ENCODE results near the gene CEND1. TPM values are rescaled to one million over a fixed set of nuclear protein-coding genes. Genes with fewer than 3 reads are reported as not detected.

Gene CEND1
- total RNA-seq, 1 experiment from 2014 or later: 2.7 TPM

DNA sequence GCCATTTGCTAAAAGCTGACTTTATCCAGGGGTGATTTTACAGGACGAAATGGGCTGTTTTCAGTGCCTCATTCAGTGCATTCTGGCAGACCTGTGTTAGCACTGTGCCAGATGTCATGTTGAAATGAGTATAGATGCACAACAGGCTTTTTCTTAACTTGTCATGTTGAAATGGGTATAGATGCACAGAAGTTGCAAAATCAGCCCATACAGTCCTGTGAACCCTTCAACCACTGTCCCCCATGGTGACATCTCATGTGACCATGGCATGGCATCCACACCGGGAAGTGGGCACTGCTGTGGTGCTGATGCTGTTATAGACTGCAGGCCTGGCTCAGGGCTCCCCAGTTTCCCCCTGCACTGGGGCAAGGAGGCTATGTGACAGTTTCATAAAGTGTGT lies 40.2 kb downstream of the CEND1 start (continued):
- TF ChIP-seq, protein P1, sequence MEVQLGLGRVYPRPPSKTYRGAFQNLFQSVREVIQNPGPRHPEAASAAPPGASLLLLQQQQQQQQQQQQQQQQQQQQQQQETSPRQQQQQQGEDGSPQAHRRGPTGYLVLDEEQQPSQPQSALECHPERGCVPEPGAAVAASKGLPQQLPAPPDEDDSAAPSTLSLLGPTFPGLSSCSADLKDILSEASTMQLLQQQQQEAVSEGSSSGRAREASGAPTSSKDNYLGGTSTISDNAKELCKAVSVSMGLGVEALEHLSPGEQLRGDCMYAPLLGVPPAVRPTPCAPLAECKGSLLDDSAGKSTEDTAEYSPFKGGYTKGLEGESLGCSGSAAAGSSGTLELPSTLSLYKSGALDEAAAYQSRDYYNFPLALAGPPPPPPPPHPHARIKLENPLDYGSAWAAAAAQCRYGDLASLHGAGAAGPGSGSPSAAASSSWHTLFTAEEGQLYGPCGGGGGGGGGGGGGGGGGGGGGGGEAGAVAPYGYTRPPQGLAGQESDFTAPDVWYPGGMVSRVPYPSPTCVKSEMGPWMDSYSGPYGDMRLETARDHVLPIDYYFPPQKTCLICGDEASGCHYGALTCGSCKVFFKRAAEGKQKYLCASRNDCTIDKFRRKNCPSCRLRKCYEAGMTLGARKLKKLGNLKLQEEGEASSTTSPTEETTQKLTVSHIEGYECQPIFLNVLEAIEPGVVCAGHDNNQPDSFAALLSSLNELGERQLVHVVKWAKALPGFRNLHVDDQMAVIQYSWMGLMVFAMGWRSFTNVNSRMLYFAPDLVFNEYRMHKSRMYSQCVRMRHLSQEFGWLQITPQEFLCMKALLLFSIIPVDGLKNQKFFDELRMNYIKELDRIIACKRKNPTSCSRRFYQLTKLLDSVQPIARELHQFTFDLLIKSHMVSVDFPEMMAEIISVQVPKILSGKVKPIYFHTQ (CRISPR knock-in tag; IDR thresholded peaks at IDR 0.05): no peak
- TF ChIP-seq ZNF423 (CRISPR knock-in tag; IDR thresholded peaks at IDR 0.05): no peak
- no peak for TF ChIP-seq KAT7 (CRISPR knock-in tag; IDR thresholded peaks at IDR 0.05; ENCODE audit: borderline replicate concordance)
- no peak for TF ChIP-seq EMX1 (CRISPR knock-in tag; IDR thresholded peaks at IDR 0.05)
- no peak for TF ChIP-seq SMAD4 (CRISPR knock-in tag; IDR thresholded peaks at IDR 0.05)

DNA sequence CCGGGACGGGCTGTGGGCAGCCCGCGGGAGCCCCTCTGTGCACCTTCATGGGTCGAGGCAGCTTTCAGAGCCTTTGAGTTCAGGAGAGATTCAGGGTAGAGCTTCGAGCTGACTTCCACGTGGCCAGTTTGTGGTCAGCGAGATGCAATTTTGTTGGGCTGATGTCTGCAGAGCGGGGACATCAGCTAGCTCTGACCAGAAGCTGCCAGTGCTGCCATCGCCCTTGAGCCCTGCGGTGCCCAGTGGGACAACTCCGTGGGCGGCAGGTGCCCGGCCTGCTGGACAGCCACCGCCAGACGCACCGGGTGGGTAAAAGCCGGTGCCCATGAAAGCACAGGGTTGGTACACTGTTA lies 41.9 kb downstream of the CEND1 start:
- Mint-ChIP-seq H3K27me3 (ENCODE audit: low read depth) (no peaks in the 10 kb centered on the region), H3K4me1 (peaks cover 36% of the 10 kb centered on the region), H3K4me3 (peak overlapping the region; percentile 80), H3K27ac (no peak overlapping the region), H3K9me3 (no peaks in the 10 kb centered on the region), H3K36me3 (peaks cover 14% of the 10 kb centered on the region)
- ChIA-PET CTCF (interaction anchor here (1.7 to 2.3 kb wide), 4 partner anchors 15 to 36 kb away, joined by 6 to 30 read pairs (median 8); partner anchors contain the start of gene GATD1), POLR2A (interaction anchor here (1.1 to 1.5 kb wide), 4 partner anchors 14 to 29 kb away, joined by 3 to 5 read pairs (median 5); partner anchors contain the start of gene GATD1)
- DNase-seq (ENCODE audit: low spot score) (no peak), ATAC-seq (no peak)
- TF ChIP-seq NFE2L1 (CRISPR knock-in tag; IDR thresholded peaks at IDR 0.05) (peak; percentile 29; the same call in 1 of the 2 replicates), TP53 (CRISPR knock-in tag; IDR thresholded peaks at IDR 0.05) (no peak), TCF7 (CRISPR knock-in tag; IDR thresholded peaks at IDR 0.05; ENCODE audit: low read depth) (peak; percentile 6; the same call in 1 of the 2 replicates), ELF4 (CRISPR knock-in tag; IDR thresholded peaks at IDR 0.05; ENCODE audit: low read depth) (no peak), FOXK1 (CRISPR knock-in tag; IDR thresholded peaks at IDR 0.05) (0 out of 2 replicates have a peak, but pooled peaks have one; percentile 41)
- TF ChIP-seq, protein P2, sequence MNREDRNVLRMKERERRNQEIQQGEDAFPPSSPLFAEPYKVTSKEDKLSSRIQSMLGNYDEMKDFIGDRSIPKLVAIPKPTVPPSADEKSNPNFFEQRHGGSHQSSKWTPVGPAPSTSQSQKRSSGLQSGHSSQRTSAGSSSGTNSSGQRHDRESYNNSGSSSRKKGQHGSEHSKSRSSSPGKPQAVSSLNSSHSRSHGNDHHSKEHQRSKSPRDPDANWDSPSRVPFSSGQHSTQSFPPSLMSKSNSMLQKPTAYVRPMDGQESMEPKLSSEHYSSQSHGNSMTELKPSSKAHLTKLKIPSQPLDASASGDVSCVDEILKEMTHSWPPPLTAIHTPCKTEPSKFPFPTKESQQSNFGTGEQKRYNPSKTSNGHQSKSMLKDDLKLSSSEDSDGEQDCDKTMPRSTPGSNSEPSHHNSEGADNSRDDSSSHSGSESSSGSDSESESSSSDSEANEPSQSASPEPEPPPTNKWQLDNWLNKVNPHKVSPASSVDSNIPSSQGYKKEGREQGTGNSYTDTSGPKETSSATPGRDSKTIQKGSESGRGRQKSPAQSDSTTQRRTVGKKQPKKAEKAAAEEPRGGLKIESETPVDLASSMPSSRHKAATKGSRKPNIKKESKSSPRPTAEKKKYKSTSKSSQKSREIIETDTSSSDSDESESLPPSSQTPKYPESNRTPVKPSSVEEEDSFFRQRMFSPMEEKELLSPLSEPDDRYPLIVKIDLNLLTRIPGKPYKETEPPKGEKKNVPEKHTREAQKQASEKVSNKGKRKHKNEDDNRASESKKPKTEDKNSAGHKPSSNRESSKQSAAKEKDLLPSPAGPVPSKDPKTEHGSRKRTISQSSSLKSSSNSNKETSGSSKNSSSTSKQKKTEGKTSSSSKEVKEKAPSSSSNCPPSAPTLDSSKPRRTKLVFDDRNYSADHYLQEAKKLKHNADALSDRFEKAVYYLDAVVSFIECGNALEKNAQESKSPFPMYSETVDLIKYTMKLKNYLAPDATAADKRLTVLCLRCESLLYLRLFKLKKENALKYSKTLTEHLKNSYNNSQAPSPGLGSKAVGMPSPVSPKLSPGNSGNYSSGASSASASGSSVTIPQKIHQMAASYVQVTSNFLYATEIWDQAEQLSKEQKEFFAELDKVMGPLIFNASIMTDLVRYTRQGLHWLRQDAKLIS (CRISPR knock-in tag; IDR thresholded peaks at IDR 0.05; ENCODE audit: borderline replicate concordance): no peak
- TF ChIP-seq, protein P3, sequence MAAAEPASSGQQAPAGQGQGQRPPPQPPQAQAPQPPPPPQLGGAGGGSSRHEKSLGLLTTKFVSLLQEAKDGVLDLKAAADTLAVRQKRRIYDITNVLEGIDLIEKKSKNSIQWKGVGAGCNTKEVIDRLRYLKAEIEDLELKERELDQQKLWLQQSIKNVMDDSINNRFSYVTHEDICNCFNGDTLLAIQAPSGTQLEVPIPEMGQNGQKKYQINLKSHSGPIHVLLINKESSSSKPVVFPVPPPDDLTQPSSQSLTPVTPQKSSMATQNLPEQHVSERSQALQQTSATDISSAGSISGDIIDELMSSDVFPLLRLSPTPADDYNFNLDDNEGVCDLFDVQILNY (CRISPR knock-in tag; IDR thresholded peaks at IDR 0.05): no peak

DNA sequence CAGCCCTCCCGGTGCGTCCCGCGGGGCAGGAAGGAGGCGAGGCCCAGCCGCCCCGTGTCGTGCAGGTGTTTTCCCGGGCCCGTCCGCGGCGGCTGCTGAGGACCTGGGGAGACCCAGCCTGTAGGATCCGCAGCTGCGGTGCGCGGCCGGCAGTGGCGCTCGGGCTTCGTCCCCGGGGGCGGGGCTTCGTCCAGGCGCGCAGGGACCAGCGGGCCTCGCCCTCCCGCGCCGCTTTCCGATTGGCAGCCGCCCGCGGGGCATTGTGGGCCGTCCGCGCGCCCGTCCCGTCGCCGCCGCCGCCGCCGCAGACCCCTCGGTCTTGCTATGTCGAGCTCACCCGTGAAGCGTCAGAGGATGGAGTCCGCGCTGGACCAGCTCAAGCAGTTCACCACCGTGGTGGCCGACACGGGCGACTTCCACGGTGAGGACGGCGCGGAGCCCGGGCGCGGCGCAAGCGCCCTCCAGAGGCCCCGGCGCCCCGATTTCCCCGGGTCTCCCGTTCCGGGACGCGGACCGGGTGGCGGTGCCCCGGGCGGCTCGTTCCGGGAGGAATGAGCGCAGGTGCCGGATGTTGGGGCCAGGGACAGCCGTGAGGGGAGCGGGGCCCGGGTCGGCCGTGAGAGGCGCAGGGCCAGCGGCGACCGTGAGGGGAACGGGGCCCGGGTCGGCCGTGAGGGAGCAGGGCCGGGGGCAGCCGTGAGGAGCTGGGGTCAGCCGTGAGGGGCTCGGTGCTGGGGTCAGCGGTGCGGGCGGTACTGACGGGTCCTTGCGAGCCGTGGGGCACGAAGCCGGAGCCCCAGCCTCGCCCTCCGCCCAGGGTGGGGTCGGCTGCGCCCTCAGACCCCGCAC lies 42.5 kb downstream of the CEND1 start, which contains the start of gene TALDO1:
Gene TALDO1 (plus strand): TSS at position 307 of the 849 bp plus-strand sequence. CDS start 18 bp downstream, at position 325.
- ATAC-seq: peak; percentile 87
- H3K4me1 Mint-ChIP-seq: peaks cover 36% of the 10 kb centered on the region
- CTCF ChIA-PET: interaction anchor here (0.7 to 2.3 kb wide), 6 partner anchors 9 to 61 kb away, joined by 3 to 30 read pairs (median 6); partner anchors contain the start of gene GATD1
- POLR2A ChIA-PET: interaction anchor here (0.6 to 1.5 kb wide), 8 partner anchors 8 to 97 kb away, joined by 3 to 6 read pairs (median 4); partner anchors contain the start of gene GATD1
- peak within 1 kb of the TSS; percentile 96 for H3K27ac Mint-ChIP-seq
- peak within 1 kb of the TSS; percentile 80 for H3K4me3 Mint-ChIP-seq
- H3K27me3 Mint-ChIP-seq (ENCODE audit: low read depth): no peaks in the 10 kb centered on the region
- no peaks in the 10 kb centered on the region for H3K9me3 Mint-ChIP-seq
- H3K36me3 Mint-ChIP-seq: peaks cover 9% of the 10 kb centered on the region
- DNase-seq (ENCODE audit: low spot score): peak; percentile 94
- TF ChIP-seq MYBL2 (CRISPR knock-in tag; IDR thresholded peaks at IDR 0.05) (peak; percentile 47; the same call in 1 of the 2 replicates), RELA (CRISPR knock-in tag; IDR thresholded peaks at IDR 0.05; ENCODE audit: borderline replicate concordance) (0 out of 2 replicates have a peak, but pooled peaks have one; percentile 30), TEAD4 (CRISPR knock-in tag; IDR thresholded peaks at IDR 0.05) (peak; percentile 79), TEAD1 (CRISPR knock-in tag; IDR thresholded peaks at IDR 0.05) (peak; percentile 68; the same call in 1 of the 2 replicates), CREM (CRISPR knock-in tag; IDR thresholded peaks at IDR 0.05) (no peak; the same call in 1 of the 2 replicates), ELF4 (CRISPR knock-in tag; IDR thresholded peaks at IDR 0.05; ENCODE audit: low read depth) (no peak), ZNF121 (CRISPR knock-in tag; IDR thresholded peaks at IDR 0.05) (no peak), CREB1 (CRISPR knock-in tag; IDR thresholded peaks at IDR 0.05) (0 out of 2 replicates have a peak, but pooled peaks have one; percentile 46)
- TF ChIP-seq, protein P4, sequence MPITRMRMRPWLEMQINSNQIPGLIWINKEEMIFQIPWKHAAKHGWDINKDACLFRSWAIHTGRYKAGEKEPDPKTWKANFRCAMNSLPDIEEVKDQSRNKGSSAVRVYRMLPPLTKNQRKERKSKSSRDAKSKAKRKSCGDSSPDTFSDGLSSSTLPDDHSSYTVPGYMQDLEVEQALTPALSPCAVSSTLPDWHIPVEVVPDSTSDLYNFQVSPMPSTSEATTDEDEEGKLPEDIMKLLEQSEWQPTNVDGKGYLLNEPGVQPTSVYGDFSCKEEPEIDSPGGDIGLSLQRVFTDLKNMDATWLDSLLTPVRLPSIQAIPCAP (CRISPR knock-in tag; IDR thresholded peaks at IDR 0.05): peak; percentile 60; the same call in 1 of the 2 replicates
- TF ChIP-seq, protein P5, sequence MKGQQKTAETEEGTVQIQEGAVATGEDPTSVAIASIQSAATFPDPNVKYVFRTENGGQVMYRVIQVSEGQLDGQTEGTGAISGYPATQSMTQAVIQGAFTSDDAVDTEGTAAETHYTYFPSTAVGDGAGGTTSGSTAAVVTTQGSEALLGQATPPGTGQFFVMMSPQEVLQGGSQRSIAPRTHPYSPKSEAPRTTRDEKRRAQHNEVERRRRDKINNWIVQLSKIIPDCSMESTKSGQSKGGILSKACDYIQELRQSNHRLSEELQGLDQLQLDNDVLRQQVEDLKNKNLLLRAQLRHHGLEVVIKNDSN (CRISPR knock-in tag; IDR thresholded peaks at IDR 0.05): peak; percentile 19; the same call in 1 of the 2 replicates
- TF ChIP-seq, protein P6, sequence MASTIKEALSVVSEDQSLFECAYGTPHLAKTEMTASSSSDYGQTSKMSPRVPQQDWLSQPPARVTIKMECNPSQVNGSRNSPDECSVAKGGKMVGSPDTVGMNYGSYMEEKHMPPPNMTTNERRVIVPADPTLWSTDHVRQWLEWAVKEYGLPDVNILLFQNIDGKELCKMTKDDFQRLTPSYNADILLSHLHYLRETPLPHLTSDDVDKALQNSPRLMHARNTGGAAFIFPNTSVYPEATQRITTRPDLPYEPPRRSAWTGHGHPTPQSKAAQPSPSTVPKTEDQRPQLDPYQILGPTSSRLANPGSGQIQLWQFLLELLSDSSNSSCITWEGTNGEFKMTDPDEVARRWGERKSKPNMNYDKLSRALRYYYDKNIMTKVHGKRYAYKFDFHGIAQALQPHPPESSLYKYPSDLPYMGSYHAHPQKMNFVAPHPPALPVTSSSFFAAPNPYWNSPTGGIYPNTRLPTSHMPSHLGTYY (CRISPR knock-in tag; IDR thresholded peaks at IDR 0.05): no peak

Data from WTC11 (cell line).